ENCODE results near the gene RASGEF1C.

DNA sequence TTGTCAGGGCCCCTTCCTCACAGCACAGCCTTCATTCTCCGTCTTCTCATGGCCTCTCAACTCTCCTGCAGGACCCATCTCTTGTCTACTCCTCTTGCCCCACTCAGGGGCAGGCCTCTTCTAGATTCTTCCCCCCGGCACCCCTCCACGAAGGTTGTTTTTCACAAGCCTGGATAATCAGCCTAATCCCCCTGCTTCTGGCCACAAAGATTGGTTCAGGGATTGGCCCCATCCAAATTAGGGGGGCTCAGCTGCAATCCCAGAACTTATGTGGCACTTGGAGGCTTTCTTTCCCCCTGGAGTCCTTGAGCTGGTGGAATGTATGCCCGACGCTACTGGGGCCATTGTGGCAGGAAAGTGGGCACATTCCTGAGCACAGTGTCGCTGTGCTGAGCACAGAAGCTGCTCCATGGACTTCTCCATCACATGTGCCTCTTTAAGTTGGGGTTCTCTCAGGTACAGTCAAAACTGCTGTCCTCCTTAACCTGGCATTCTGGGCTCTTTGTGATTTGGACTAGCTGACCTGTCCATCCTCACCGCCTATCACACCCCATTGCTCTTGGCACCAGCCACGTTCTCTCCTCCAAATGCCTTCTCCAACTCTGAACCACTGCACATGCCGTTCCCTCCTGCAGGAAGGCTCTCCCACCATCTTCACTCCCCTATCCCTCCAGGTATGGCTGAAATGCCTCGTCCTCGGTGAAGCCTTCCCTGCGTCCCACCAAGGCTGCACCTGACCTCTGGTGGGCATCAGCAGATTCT lies 70.6 kb downstream of the RASGEF1C start:
- TF ChIP-seq, protein P1, sequence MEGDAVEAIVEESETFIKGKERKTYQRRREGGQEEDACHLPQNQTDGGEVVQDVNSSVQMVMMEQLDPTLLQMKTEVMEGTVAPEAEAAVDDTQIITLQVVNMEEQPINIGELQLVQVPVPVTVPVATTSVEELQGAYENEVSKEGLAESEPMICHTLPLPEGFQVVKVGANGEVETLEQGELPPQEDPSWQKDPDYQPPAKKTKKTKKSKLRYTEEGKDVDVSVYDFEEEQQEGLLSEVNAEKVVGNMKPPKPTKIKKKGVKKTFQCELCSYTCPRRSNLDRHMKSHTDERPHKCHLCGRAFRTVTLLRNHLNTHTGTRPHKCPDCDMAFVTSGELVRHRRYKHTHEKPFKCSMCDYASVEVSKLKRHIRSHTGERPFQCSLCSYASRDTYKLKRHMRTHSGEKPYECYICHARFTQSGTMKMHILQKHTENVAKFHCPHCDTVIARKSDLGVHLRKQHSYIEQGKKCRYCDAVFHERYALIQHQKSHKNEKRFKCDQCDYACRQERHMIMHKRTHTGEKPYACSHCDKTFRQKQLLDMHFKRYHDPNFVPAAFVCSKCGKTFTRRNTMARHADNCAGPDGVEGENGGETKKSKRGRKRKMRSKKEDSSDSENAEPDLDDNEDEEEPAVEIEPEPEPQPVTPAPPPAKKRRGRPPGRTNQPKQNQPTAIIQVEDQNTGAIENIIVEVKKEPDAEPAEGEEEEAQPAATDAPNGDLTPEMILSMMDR (IDR thresholded peaks at IDR 0.05), result no peak
- no peak for TF ChIP-seq POLR2AphosphoS5 (IDR thresholded peaks at IDR 0.05)
